CD4-positive, alpha-beta T cell treated with Interleukin-21 for 1 hour (primary cell): Measurements from ENCODE around the gene MGST2.

Experiments used
- DNase-seq: peaks from one replicate; pipeline ENCODE4 v3.0.0-alpha.2; 2020

The MGST2 gene

GRCh38 chr4:139712882-139713281 lies 47.3 kb downstream of the MGST2 start:
- no peak for DNase-seq

- DNase-seq = no peak
Observed at GRCh38 chr4:139715746-139716391, 50.2 kb downstream of the MGST2 start.

- no peak for DNase-seq
Observed at GRCh38 chr4:139718358-139718757, 52.7 kb downstream of the MGST2 start.

- no peak for DNase-seq
Observed at GRCh38 chr4:139718833-139719232, 53.2 kb downstream of the MGST2 start.

- no peak for DNase-seq
Observed at GRCh38 chr4:139719381-139720101, 53.9 kb downstream of the MGST2 start.

- DNase-seq = no peak
Observed at GRCh38 chr4:139720806-139721205, 55.2 kb downstream of the MGST2 start.

- DNase-seq = no peak
Observed at GRCh38 chr4:139721789-139722188, 56.2 kb downstream of the MGST2 start.

- DNase-seq = no peak
Observed at GRCh38 chr4:139725236-139725635, 59.6 kb downstream of the MGST2 start.

GRCh38 chr4:139726615-139727014 lies 61.0 kb downstream of the MGST2 start:
- no peak for DNase-seq

- DNase-seq = no peak
Observed at GRCh38 chr4:139728146-139728545, 62.5 kb downstream of the MGST2 start.

GRCh38 chr4:139728840-139729239 lies 63.2 kb downstream of the MGST2 start:
- DNase-seq = no peak

GRCh38 chr4:139732991-139733570 lies 67.5 kb downstream of the MGST2 start:
- no peak for DNase-seq

- DNase-seq = no peak
Observed at GRCh38 chr4:139734201-139734874, 68.7 kb downstream of the MGST2 start.

- peak; percentile 33 for DNase-seq
Observed at GRCh38 chr4:139734875-139735380, 69.3 kb downstream of the MGST2 start.

- DNase-seq = no peak
Observed at GRCh38 chr4:139735381-139736273, 70.0 kb downstream of the MGST2 start.

GRCh38 chr4:139736274-139736660 lies 70.6 kb downstream of the MGST2 start:
- no peak for DNase-seq

- no peak for DNase-seq
Observed at GRCh38 chr4:139736661-139737060, 71.0 kb downstream of the MGST2 start.

GRCh38 chr4:139738846-139739613 lies 73.4 kb downstream of the MGST2 start:
- DNase-seq = no peak

- DNase-seq = no peak
Observed at GRCh38 chr4:139740121-139740520, 74.5 kb downstream of the MGST2 start.

GRCh38 chr4:139740531-139741041 lies 75.0 kb downstream of the MGST2 start:
- no peak for DNase-seq

- DNase-seq = no peak
Observed at GRCh38 chr4:139743027-139743426, 77.4 kb downstream of the MGST2 start.
